Endodermal cell (in vitro differentiated cells): ENCODE data around the gene HAP1. TPM values are rescaled to one million over a fixed set of nuclear protein-coding genes. Genes with fewer than 3 reads are reported as not detected.

Source experiments
- DNase-seq: peaks from one replicate; pipeline ENCODE4 v3.0.0-alpha.2; 2017
- H3K27ac ChIP-seq: 2 replicates; pipeline ENCODE4 v1.5.1; 2013; ENCODE audit warnings: mild to moderate bottlenecking, low read depth, low read length, moderate library complexity
- H3K27me3 ChIP-seq: 2 replicates; pipeline ENCODE4 v1.6.1; 2013; ENCODE audit warnings: mild to moderate bottlenecking, low read length, moderate library complexity; ENCODE audit not compliant: insufficient read depth, control insufficient read depth, poor library complexity, severe bottlenecking
- H3K36me3 ChIP-seq: 2 replicates; pipeline ENCODE4 v1.7.0; 2013; ENCODE audit warnings: mild to moderate bottlenecking, low read length, moderate library complexity; ENCODE audit not compliant: control insufficient read depth, insufficient read depth
- H3K4me1 ChIP-seq: one replicate; pipeline ENCODE4 v1.7.0; 2013; ENCODE audit warnings: low read length; ENCODE audit not compliant: control insufficient read depth, insufficient read depth
- H3K4me3 ChIP-seq: 2 replicates; pipeline ENCODE4 v1.5.1; 2013; ENCODE audit warnings: mild to moderate bottlenecking, low read length, moderate library complexity
- H3K9ac ChIP-seq: 2 replicates; pipeline ENCODE4 v1.6.1; 2013; ENCODE audit warnings: mild to moderate bottlenecking, low read length, moderate library complexity; ENCODE audit not compliant: poor library complexity, severe bottlenecking; ENCODE audit errors: extremely low read depth
- H3K9me3 ChIP-seq: 2 replicates; pipeline ENCODE4 v1.6.1; 2013; ENCODE audit warnings: mild to moderate bottlenecking, low read length, moderate library complexity; ENCODE audit not compliant: control insufficient read depth
- H3K27ac Mint-ChIP-seq: 2 replicates; pipeline ENCODE4 v1.8.0; 2020; ENCODE audit warnings: mixed read lengths
- H3K27me3 Mint-ChIP-seq: 2 replicates; pipeline ENCODE4 v1.8.0; 2021; ENCODE audit warnings: mild to moderate bottlenecking, mixed read lengths; ENCODE audit not compliant: insufficient read depth
- H3K36me3 Mint-ChIP-seq: 2 replicates; pipeline ENCODE4 v1.8.0; 2020; ENCODE audit warnings: low read depth, mixed read lengths
- H3K4me1 Mint-ChIP-seq: 2 replicates; pipeline ENCODE4 v1.8.0; 2020; ENCODE audit warnings: mixed read lengths
- H3K4me3 Mint-ChIP-seq: 2 replicates; pipeline ENCODE4 v1.8.0; 2020; ENCODE audit warnings: mild to moderate bottlenecking, moderate library complexity, mixed read lengths
- H3K9me3 Mint-ChIP-seq: 2 replicates; pipeline ENCODE4 v1.8.0; 2020; ENCODE audit warnings: mild to moderate bottlenecking, mixed read lengths
- CTCF ChIP-seq: fragments of 200-600 bp; sonication (generic); conservative IDR thresholded peaks from 2 replicates; pipeline ENCODE4 v1.5.0; 2021; ENCODE audit warnings: antibody characterized with exemption, mild to moderate bottlenecking
- WGBS, 2 experiments: methylation state at CpG; one replicate each; pipeline versions ENCODE4 v1.1.5 to v1.1.7; 2013; ENCODE audit warnings: missing lambda C conversion rate in 2 of 2, mixed read lengths in 1 of 2; ENCODE audit not compliant: insufficient coverage in 1 of 2, insufficient read length in 1 of 2; 5-methylcytosine and 5-hydroxymethylcytosine counted together
- total RNA-seq, 2 donors: library from RNA; stranded (reverse); fragmentation: NEBNext Ultra II Directional in 1 of 2; extraction: Animal tissue kit (Norgen Biotek cat#: 25700) in 1 of 2; gene quantifications; 2 replicates in 1 of 2; 3 replicates in 1 of 2; pipeline ENCODE4 v1.2.1, GENCODE V29; 2021

The HAP1 gene
- total RNA-seq, 2 donors from 2014 or later: 1.7 TPM

GRCh38 chr17:41711669-41712400 is 22.6 kb downstream of the HAP1 start, which contains the start of gene GAST:
Gene GAST, plus strand, starts transcription at chr17:41712331. Its CDS starts 3,106 bp downstream, at chr17:41715437.
- 83 to 94% methylated on average over 4 to 12 of the region's 12 CpGs for WGBS, 2 experiments

GRCh38 chr17:41710472-41711090 is 23.9 kb downstream of the HAP1 start:
- H3K9ac ChIP-seq: no peak overlapping the region
- no peak overlapping the region for H3K27ac Mint-ChIP-seq

More at GRCh38 chr17:41711669-41712400, 22.6 kb downstream of the HAP1 start, which contains the start of gene GAST:
- DNase-seq: no peak
- Mint-ChIP-seq H3K4me3 (no peak within 1 kb of the TSS), H3K4me1 (no peaks in the 10 kb centered on the region), H3K9me3 (peaks cover 8% of the 10 kb centered on the region), H3K36me3 (no peaks in the 10 kb centered on the region), H3K27ac (no peak within 1 kb of the TSS), H3K27me3 (peaks cover 83% of the 10 kb centered on the region)
- no peak for TF ChIP-seq CTCF
- Histone ChIP-seq H3K9ac (no peak within 1 kb of the TSS), H3K4me3 (no peak within 1 kb of the TSS), H3K27ac (no peak within 1 kb of the TSS), H3K27me3 (peaks cover 16% of the 10 kb centered on the region), H3K36me3 (no peaks in the 10 kb centered on the region), H3K9me3 (no peaks in the 10 kb centered on the region), H3K4me1 (no peaks in the 10 kb centered on the region)

More at GRCh38 chr17:41710472-41711090, 23.9 kb downstream of the HAP1 start:
- H3K4me1 Mint-ChIP-seq: peaks cover 1% of the 10 kb centered on the region
- no peak overlapping the region for H3K4me3 Mint-ChIP-seq
- H3K9me3 Mint-ChIP-seq: peaks cover 8% of the 10 kb centered on the region
- H3K36me3 ChIP-seq: no peaks in the 10 kb centered on the region
- H3K9me3 ChIP-seq: no peaks in the 10 kb centered on the region
- H3K27me3 Mint-ChIP-seq: peaks cover 93% of the 10 kb centered on the region
- WGBS, 2 experiments: 72 to 80% methylated on average over 7 to 8 of the region's 8 CpGs
- no peak overlapping the region for H3K27ac ChIP-seq
- H3K36me3 Mint-ChIP-seq: no peaks in the 10 kb centered on the region
- no peak overlapping the region for H3K4me3 ChIP-seq
- peaks cover 16% of the 10 kb centered on the region for H3K27me3 ChIP-seq
- no peak for DNase-seq
- TF ChIP-seq CTCF: no peak
- no peaks in the 10 kb centered on the region for H3K4me1 ChIP-seq
